ENCODE measurements around the gene DYNLT1. TPM values are rescaled to one million over a fixed set of nuclear protein-coding genes. Genes with fewer than 3 reads are reported as not detected.
"Not testable (repeated sequence)": the region's sequence is repeated elsewhere in the genome, so short reads cannot be mapped to it uniquely, and the experiment has no call there.

DYNLT1 gene
- polyA plus RNA-seq (ENCODE audit: insufficient read length in 4 of 4) = 100 to 1,000 TPM; 149 to 203 (median 166) TPM

DNA sequence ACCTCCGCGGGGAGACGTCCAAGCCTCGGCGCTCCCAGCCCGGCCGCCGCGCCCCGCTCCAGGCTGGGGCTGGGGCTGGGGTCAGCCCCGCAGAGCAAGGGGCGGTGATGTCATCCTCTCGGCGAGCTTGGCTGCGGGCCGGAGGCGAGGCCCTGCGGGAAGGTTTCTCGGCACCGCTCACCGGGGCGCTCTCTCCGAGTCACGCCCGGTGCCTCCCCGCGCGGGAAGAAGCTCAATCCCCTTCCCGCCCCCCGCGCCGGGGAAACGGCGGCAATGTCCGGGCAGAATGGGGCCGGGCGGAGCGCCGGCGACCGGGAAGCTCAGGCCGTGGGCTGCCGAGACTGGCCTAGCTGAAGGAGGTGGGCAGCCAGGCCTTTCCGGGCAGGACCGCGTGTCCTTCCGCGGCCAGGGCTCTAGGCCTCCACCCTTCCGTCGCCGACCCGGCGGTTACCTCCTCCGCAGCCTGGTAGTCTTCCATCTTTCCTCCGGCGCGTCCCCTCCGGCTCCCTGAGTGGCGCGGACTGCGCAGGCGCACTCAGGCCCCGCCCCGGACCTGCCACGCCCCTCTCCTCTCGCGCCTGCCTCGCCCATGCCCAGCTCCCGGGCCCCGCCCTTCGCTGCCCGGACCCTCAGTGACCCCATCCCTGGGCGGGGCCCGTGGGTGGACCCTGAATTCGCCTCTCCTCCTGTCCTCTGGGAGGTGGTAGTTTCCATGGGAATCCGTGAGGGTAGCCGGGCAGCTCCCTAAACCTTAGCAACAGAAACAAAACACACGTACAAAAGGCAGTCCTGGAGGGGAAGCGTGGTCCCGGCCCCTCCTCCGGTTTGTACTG lies at the start of gene DYNLT1:
DYNLT1 (minus strand) TSS at position 513 of the 833 bp plus-strand sequence; CDS start at position 478, 35 bp downstream.
- peak; percentile 88 to 89 (median 88) for DNase-seq (ENCODE audit: low read depth in 4 of 4, low spot score in 2 of 4)

DNA sequence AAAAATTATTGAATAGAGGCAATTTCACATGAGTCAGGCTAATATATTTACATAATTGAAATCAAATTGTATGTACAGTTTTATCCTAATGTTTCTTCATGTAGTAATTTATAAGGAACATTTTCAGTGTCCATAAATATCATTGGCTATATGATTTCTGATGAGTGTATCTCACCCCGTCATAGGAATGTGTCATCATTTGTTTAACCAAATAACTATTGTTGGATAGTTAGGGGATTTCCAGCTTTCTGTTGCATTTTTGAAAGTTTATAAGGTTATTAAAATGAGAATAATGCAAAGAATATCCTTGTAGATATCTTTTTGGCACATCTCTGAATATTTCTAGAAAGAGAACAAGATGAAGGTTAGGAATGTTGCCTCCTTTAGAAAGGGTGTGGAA lies 44.3 kb upstream of the DYNLT1 start:
- DNase-seq (ENCODE audit: low read depth in 4 of 4, low spot score in 2 of 4) = no peak

DNA sequence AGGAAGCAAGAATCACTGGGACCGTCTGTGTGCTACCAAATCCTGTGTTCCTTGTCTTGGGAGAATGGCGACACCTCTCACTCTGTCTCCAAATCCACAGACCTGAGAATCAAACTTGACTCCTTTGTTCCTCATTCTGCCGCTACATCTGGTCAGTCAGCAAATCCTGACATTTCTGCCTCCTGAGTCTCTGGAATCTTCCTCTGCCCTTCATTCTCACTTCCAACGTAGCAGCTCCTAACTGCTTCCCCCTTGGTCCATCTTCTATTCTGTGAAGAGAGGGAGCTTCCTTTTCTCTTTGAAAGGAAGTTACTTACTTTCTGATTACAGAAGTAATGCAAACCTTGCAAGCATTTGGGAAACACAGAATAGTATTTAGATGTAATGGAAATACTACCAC lies 43.0 kb upstream of the DYNLT1 start:
- DNase-seq (ENCODE audit: low read depth in 4 of 4, low spot score in 2 of 4) = no peak

DNA sequence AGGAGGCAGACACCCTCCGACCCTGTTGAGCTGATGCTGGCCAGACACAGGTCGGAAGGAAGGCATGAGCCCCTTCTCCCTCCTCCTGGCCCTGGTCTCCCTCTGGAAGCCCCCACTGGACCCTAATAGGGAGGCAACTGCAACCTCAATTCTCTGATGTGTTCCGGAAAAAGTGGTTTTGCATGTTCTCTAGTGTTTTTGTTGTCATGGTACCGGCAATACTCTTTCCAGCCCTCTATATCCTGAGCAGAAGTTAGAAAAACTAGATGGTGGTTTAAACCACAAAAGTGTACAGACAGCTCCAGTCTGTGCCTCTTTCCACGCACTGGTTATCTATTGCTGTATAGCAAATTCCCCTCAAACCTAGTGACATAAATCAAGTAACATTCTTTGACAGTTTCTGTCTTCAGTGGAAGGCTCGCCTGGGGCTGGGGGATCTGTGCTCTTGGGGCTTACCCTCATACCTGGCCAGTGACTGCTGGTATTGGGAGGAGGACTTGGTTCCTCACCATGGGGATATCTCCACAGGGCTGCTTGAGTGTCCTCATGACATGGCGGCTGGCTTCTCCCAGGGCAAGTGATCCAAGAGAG lies 42.3 kb upstream of the DYNLT1 start:
- DNase-seq (ENCODE audit: low read depth in 4 of 4, low spot score in 2 of 4) = no peak

GRCh38 chr6:158686311-158686710 lies 41.8 kb upstream of the DYNLT1 start:
- no peak for DNase-seq (ENCODE audit: low read depth in 4 of 4, low spot score in 2 of 4)

GRCh38 chr6:158684745-158685324 lies 40.3 kb upstream of the DYNLT1 start:
- DNase-seq (ENCODE audit: low read depth in 4 of 4, low spot score in 2 of 4) = no peak

- DNase-seq (ENCODE audit: low read depth in 4 of 4, low spot score in 2 of 4) = no peak
These were observed 39.8 kb upstream of the DYNLT1 start for GRCh38 chr6:158684311-158684710.

DNA sequence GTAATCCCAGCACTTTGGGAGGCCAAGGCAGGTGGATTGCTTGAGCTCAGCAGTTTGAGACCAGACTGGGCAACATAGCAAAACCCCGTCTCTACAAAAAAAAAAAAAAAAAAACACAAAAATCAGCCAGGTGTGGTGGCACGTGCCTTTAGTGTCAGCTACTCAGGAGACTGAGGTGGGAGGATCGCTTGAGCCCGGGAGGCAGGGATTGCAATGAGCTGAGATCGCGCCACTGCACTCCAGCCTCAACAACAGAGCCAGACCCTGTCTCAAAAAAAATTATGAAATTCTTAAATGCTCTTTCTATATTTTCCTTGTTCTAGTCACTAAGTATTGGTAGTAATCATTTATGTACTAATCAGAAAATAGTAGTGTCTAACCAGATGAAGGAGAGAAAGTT lies 35.9 kb upstream of the DYNLT1 start:
- DNase-seq (ENCODE audit: low read depth in 4 of 4, low spot score in 2 of 4) = no peak

GRCh38 chr6:158680015-158680414 lies 35.5 kb upstream of the DYNLT1 start:
- DNase-seq (ENCODE audit: low read depth in 4 of 4, low spot score in 2 of 4) = no peak

GRCh38 chr6:158677906-158678578 lies 33.5 kb upstream of the DYNLT1 start:
- DNase-seq (ENCODE audit: low read depth in 4 of 4, low spot score in 2 of 4) = no peak

- DNase-seq (ENCODE audit: low read depth in 4 of 4, low spot score in 2 of 4) = not testable (repeated sequence)
These were observed 32.6 kb upstream of the DYNLT1 start for GRCh38 chr6:158677094-158677493.

- no peak for DNase-seq (ENCODE audit: low read depth in 4 of 4, low spot score in 2 of 4)
These were observed 30.0 kb upstream of the DYNLT1 start for GRCh38 chr6:158674342-158675131.

DNA sequence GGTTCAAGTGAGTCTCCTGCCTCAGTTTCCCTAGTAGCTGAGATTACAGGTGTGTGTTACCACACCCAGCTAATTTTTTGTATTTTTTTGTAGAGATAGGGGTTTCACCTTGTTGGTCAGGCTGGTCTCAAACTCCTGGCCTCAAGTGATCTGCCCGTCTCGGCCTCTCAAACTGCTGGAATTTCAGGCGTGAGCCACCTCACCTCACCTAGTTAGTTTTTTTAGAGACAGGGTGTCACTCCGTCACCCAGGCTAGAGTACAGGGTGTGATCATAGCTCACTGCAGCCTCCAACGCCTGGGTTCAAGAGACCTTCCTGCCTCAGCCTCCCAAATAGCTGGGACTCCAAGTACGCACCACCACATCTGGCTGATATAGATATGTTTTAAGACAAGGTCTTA lies 28.2 kb upstream of the DYNLT1 start:
- DNase-seq (ENCODE audit: low read depth in 4 of 4, low spot score in 2 of 4) = no peak

DNA sequence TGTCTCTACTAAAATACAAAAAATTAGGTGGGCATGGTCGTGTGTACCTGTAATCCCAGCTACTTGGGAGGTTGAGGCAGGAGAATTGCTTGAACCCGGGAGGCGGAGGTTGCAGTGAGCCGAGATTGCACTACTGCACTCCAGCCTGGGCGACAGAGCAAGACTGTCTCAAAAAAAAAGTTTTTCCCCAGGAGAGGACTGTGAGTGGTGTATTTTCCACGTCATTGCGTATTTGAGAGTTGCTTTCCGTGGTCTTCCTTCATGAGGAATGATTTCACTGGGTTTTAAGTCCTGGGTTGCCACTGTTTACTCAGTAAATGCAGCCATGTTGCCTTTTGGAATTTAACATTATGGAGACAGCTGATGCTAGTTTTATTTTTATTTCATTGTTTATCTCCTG lies 27.6 kb upstream of the DYNLT1 start:
- DNase-seq (ENCODE audit: low read depth in 4 of 4, low spot score in 2 of 4) = not testable (repeated sequence)

GRCh38 chr6:158669145-158670035 lies 24.8 kb upstream of the DYNLT1 start:
- no peak for DNase-seq (ENCODE audit: low read depth in 4 of 4, low spot score in 2 of 4)

DNA sequence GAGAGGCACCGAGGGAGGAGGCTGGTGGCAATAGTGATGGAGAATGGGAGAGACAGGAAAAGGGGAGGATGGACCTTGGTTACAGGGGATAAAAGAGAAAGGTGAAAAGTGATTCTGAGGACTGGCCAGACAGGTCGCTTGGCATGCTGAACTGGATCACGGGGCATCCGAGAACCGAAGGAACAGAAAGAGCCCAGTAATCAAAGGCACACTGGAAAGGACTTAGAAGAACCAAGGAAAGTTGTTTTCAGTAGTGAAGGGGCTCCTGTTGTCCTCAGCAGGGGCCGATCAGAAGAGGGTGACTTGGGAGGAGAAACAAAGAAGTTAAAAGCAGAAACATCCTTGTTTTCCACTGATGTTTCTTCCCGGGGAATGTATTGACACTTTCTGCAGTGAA lies 24.2 kb upstream of the DYNLT1 start:
- DNase-seq (ENCODE audit: low read depth in 4 of 4, low spot score in 2 of 4) = no peak

DNA sequence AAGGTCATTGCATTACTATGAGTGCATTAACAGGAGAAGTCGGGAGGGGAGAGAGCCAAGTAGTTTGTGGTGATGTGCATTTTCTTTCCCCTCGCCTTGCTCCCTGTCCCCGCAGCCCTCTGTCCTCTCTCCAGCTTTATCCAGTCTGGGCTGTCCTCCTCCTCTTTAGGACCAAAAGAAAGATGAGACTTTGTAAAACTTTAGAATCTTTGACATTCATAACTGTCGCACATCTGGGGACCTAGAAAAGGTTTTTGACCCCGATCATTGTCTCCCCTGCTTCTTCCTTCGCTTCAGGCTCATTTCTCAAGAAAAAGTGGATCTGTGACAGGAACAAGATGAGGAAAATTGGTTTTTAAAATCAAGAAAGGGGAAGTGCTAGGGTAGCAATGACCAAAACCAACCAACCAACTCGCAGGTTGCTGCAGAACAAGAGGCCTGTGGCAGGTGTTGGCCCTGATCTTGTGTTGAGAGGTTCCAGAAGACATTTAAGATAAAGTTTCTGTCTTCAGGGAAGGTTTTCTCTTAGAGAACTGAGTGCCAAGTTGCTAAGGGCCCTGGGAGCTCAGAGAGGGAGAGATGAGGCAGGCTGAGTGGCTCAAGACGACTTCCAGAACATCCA lies 22.9 kb upstream of the DYNLT1 start:
- no peak for DNase-seq (ENCODE audit: low read depth in 4 of 4, low spot score in 2 of 4)

DNA sequence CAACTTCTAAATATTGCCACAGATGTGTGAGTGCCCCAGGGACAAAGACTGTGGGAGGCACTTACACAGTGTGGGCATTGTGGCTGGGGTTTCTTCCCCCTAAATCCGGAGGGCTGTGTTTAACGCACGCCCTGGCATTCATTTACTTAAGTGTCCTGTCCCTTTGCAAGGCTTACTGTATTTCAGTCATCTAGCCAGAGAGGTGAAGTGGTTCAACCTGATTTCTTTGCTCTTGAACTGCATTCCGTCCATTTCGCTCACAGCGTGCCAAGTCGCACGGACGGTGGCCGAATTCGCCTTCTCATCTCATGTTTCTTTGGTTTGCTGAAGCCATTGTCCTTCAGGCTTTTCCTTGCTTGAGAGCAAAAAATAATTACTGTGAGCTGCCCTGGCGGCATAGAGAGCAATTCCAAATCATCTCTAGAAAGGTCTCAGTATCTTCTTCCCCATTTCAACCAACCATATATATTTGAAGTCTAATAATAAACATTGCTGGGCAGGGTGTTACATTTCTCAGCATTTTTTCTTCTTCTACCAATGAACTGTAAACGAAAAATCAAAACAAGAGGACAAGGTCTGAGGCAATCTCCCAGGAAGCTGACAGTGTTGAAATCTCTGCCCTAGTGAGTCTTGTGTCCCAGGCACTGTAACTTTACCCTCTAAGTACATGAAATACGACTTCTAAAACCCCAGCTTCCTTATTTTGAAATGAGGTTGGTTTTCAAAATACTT lies 22.3 kb upstream of the DYNLT1 start:
- no peak for DNase-seq (ENCODE audit: low read depth in 4 of 4, low spot score in 2 of 4)

All from left renal cortex interstitium (tissue), 4 donors.